Natural killer cell (primary cell): ENCODE results near the gene TSPOAP1. TPM values are rescaled to one million over a fixed set of nuclear protein-coding genes. Genes with fewer than 3 reads are reported as not detected.
A peak's percentile ranks its signal among the peaks of the same experiment; 100 is the strongest.

Experiments used
- ATAC-seq, 3 donors: fragments of 150-1000 bp in 2 of 3; fragments of 200-7000 bp in 1 of 3; cut with Tn5 transposase; 1 replicate in 1 of 3; 2 replicates in 2 of 3; pipeline ENCODE4 v1.10.0; 2021; ENCODE audit warnings: mild to moderate bottlenecking in 2 of 3, moderate library complexity in 2 of 3
- DNase-seq, 2 donors: peaks; one replicate each; pipeline versions ENCODE4 v3.0.0 to v3.0.0-alpha.2; 2013 to 2021; ENCODE audit warnings: mixed read lengths in 1 of 2
- H3K27ac ChIP-seq: one replicate; pipeline ENCODE4 v1.5.1; 2013; ENCODE audit warnings: mild to moderate bottlenecking, low read length
- H3K27me3 ChIP-seq: one replicate; pipeline ENCODE4 v1.6.1; 2013; ENCODE audit warnings: low read length; ENCODE audit not compliant: control insufficient read depth, insufficient read depth
- H3K36me3 ChIP-seq: one replicate; pipeline ENCODE4 v1.6.1; 2013; ENCODE audit warnings: low read length; ENCODE audit not compliant: control insufficient read depth, insufficient read depth
- H3K4me1 ChIP-seq: one replicate; pipeline ENCODE4 v1.6.1; 2013; ENCODE audit warnings: low read length; ENCODE audit not compliant: control insufficient read depth, insufficient read depth
- H3K4me3 ChIP-seq: one replicate; pipeline ENCODE4 v1.5.1; 2013; ENCODE audit warnings: low read length
- H3K9me3 ChIP-seq: one replicate; pipeline ENCODE4 v1.6.1; 2013; ENCODE audit warnings: low read length; ENCODE audit not compliant: control insufficient read depth, insufficient read depth
- H3K27ac Mint-ChIP-seq, 2 donors: one replicate each; pipeline ENCODE4 v1.8.0; 2022; ENCODE audit warnings: mild to moderate bottlenecking in 2 of 2, mixed read lengths in 2 of 2, moderate library complexity in 1 of 2
- H3K27me3 Mint-ChIP-seq, 2 donors: one replicate each; pipeline ENCODE4 v1.8.0; 2022; ENCODE audit warnings: low read depth in 2 of 2, mixed read lengths in 2 of 2
- H3K36me3 Mint-ChIP-seq: one replicate; pipeline ENCODE4 v1.8.0; 2022; ENCODE audit warnings: mixed read lengths
- H3K4me1 Mint-ChIP-seq, 2 donors: one replicate each; pipeline ENCODE4 v1.8.0; 2022; ENCODE audit warnings: mixed read lengths in 2 of 2
- H3K4me3 Mint-ChIP-seq: one replicate; pipeline ENCODE4 v1.8.0; 2022; ENCODE audit warnings: mild to moderate bottlenecking, moderate library complexity, mixed read lengths
- H3K9me3 Mint-ChIP-seq, 2 donors: one replicate each; pipeline ENCODE4 v1.8.0; 2022; ENCODE audit warnings: mixed read lengths in 2 of 2
- CTCF ChIP-seq: fragments of 200-600 bp; IDR thresholded peaks from one replicate; pipeline ENCODE4 v1.8.0; 2022; ENCODE audit warnings: antibody characterized with exemption
- WGBS: methylation state at CpG from one replicate; pipeline ENCODE4 v1.1.7; 2013; ENCODE audit warnings: missing lambda C conversion rate; ENCODE audit not compliant: insufficient coverage; 5-methylcytosine and 5-hydroxymethylcytosine counted together
- intact Hi-C: fragments of 100-400 bp; cut with micrococcal nuclease; formaldehyde crosslinking; loops from one replicate; pipeline ENCODE4 v1.14.2; 2022
- total RNA-seq, 4 donors: library from RNA; stranded (reverse); fragments of 120-200 nt in 1 of 4; gene quantifications; one replicate each; pipeline versions ENCODE4 v1.2.3 to v1.2.4, GENCODE V29; 2013 to 2022

TSPOAP1 gene
- total RNA-seq, 3 donors from 2014 or later (not counting 1 experiment from before 2014, with no cell fraction given): 176 to 282 (median 246) TPM

- intact Hi-C loops: no loop called here
- H3K27ac ChIP-seq: no peak overlapping the region
- Mint-ChIP-seq H3K36me3 (no peaks in the 10 kb centered on the region), H3K27me3 (no peaks in the 10 kb centered on the region), H3K4me3 (no peak overlapping the region), H3K4me1 (peaks cover 42 to 50% of the 10 kb centered on the region in 2 donors), H3K9me3 (no peaks in the 10 kb centered on the region), H3K27ac (peak overlapping the region in 1 of 2 donors; percentile 61)
- no peak for ATAC-seq
- no peak for DNase-seq
- no peaks in the 10 kb centered on the region for H3K9me3 ChIP-seq
- no peaks in the 10 kb centered on the region for H3K36me3 ChIP-seq
- no peak for TF ChIP-seq CTCF
- H3K4me1 ChIP-seq: peaks cover 31% of the 10 kb centered on the region
- 89% methylated on average over 5 of the region's 5 CpGs for WGBS
- H3K4me3 ChIP-seq: no peak overlapping the region
- no peaks in the 10 kb centered on the region for H3K27me3 ChIP-seq
These were observed 44.4 kb upstream of the TSPOAP1 start for GRCh38 chr17:58373003-58373402.

GRCh38 chr17:58371300-58371950 is 42.8 kb upstream of the TSPOAP1 start:
- no peaks in the 10 kb centered on the region for H3K27me3 Mint-ChIP-seq
- 96% methylated on average over 6 of the region's 6 CpGs for WGBS
- Histone ChIP-seq H3K36me3 (no peaks in the 10 kb centered on the region), H3K27ac (no peak overlapping the region), H3K27me3 (no peaks in the 10 kb centered on the region), H3K4me3 (no peak overlapping the region), H3K9me3 (no peaks in the 10 kb centered on the region), H3K4me1 (peaks cover 31% of the 10 kb centered on the region)
- ATAC-seq (no peak), DNase-seq (no peak)
- H3K9me3 Mint-ChIP-seq: no peaks in the 10 kb centered on the region
- H3K4me1 Mint-ChIP-seq: peaks cover 42 to 50% of the 10 kb centered on the region in 2 donors
- peak overlapping the region; percentile 54 for H3K4me3 Mint-ChIP-seq
- intact Hi-C loops: no loop called here
- peak overlapping the region; percentile 75 to 88 for H3K27ac Mint-ChIP-seq
- no peak for TF ChIP-seq CTCF
- H3K36me3 Mint-ChIP-seq: no peaks in the 10 kb centered on the region

- DNase-seq: no peak
- peaks cover 31% of the 10 kb centered on the region for H3K4me1 ChIP-seq
- intact Hi-C loops: no loop called here
- Mint-ChIP-seq H3K27me3 (no peaks in the 10 kb centered on the region), H3K36me3 (no peaks in the 10 kb centered on the region), H3K4me3 (peak overlapping the region; percentile 77), H3K4me1 (peaks cover 42 to 48% of the 10 kb centered on the region in 2 donors), H3K27ac (peak overlapping the region; percentile 75 to 88), H3K9me3 (no peaks in the 10 kb centered on the region)
- no peak for ATAC-seq
- H3K27ac ChIP-seq: no peak overlapping the region
- 83% methylated on average over 9 of the region's 9 CpGs for WGBS
- no peak for TF ChIP-seq CTCF
- no peaks in the 10 kb centered on the region for H3K27me3 ChIP-seq
- H3K4me3 ChIP-seq: no peak overlapping the region
- no peaks in the 10 kb centered on the region for H3K9me3 ChIP-seq
- no peaks in the 10 kb centered on the region for H3K36me3 ChIP-seq
These were observed 42.1 kb upstream of the TSPOAP1 start for GRCh38 chr17:58370716-58371115.

GRCh38 chr17:58370309-58370708 is 41.7 kb upstream of the TSPOAP1 start:
- Histone ChIP-seq H3K27ac (no peak overlapping the region), H3K4me3 (no peak overlapping the region), H3K9me3 (no peaks in the 10 kb centered on the region), H3K27me3 (no peaks in the 10 kb centered on the region), H3K36me3 (no peaks in the 10 kb centered on the region), H3K4me1 (peaks cover 31% of the 10 kb centered on the region)
- H3K4me3 Mint-ChIP-seq: peak overlapping the region; percentile 77
- no peaks in the 10 kb centered on the region for H3K9me3 Mint-ChIP-seq
- TF ChIP-seq CTCF: no peak
- no peaks in the 10 kb centered on the region for H3K27me3 Mint-ChIP-seq
- H3K4me1 Mint-ChIP-seq: peaks cover 44% of the 10 kb centered on the region in 2 donors
- WGBS: 10% methylated on average over 1 of the region's 5 CpGs
- ATAC-seq (peak; percentile 63 to 81 (median 69)), DNase-seq (no peak)
- no peaks in the 10 kb centered on the region for H3K36me3 Mint-ChIP-seq
- peak overlapping the region; percentile 75 to 88 for H3K27ac Mint-ChIP-seq
- intact Hi-C loops: no loop called here
